ENCODE results near the gene TNFAIP8L3.

- TF ChIP-seq CTCF (IDR thresholded peaks at IDR 0.05) (no peak), POLR2A (IDR thresholded peaks at IDR 0.05) (no peak)
Observed at GRCh38 chr15:51007131-51007666, 87.5 kb downstream of the TNFAIP8L3 start.
